HCT116 (cell line): ENCODE data around the gene DIO1. TPM values are rescaled to one million over a fixed set of nuclear protein-coding genes. Genes with fewer than 3 reads are reported as not detected.

ENCODE experiments used
- ATAC-seq: fragments of 200-7000 bp; cut with Tn5 transposase; 2 replicates; pipeline ENCODE4 v1.9.1; 2020; ENCODE audit warnings: mild to moderate bottlenecking, moderate library complexity
- BruUV-seq: library from RNA; stranded (reverse); fragments of 400-500 nt; replicated peaks from 2 replicates; lab custom pipeline; 2021; lab: Mats Ljungman, UMichigan
- CTCF ChIA-PET: fragments of 300-600 bp; sonication (Branson Sonifier 250); formaldehyde crosslinking; loops from one replicate; lab custom pipeline; 2021; ENCODE audit warnings: antibody characterized with exemption; lab: Charles Lee
- POLR2A ChIA-PET: fragments of 300-600, 350-600 bp; sonication (Branson Sonifier 250); formaldehyde crosslinking; loops from one replicate; lab custom pipeline; 2021; ENCODE audit warnings: antibody characterized with exemption; lab: Charles Lee
- RAD21 ChIA-PET, 2 experiments: fragments of 300-600 bp; sonication (Branson Sonifier 250); formaldehyde crosslinking; loops; one replicate each; lab custom pipeline; 2023; ENCODE audit warnings: low total read pairs in 2 of 2; ENCODE audit not compliant: uncharacterized antibody in 2 of 2, unreplicated experiment in 2 of 2, low non-redundant PET in 1 of 2; lab: Charles Lee
- DNase-seq: peaks from one replicate; pipeline ENCODE4 v3.0.0-alpha.2; 2010; ENCODE audit warnings: low read depth, low spot score
- H2AFZ ChIP-seq: fragments of 200-600 bp; shearing (Covaris generic), sonication (generic); 2 replicates; pipeline ENCODE4 v1.6.1; 2017; ENCODE audit warnings: low read depth, mixed run types, mixed read lengths, antibody characterized with exemption, low read length; ENCODE audit not compliant: poor library complexity, severe bottlenecking
- H3K27ac ChIP-seq: 2 replicates; pipeline ENCODE4 v1.5.1; 2012; ENCODE audit warnings: low read depth, low read length
- H3K27me3 ChIP-seq: fragments of 200-600 bp; sonication (generic); 2 replicates; pipeline ENCODE4 v1.6.1; 2016; ENCODE audit warnings: mixed run types, low read length, mixed read lengths; ENCODE audit not compliant: insufficient read depth
- H3K36me3 ChIP-seq, 2 experiments: fragments of 200-500 bp in 1 of 2; fragments of 200-600 bp in 1 of 2; sonication (Bioruptor generic) in 1 of 2; sonication (generic) in 1 of 2; 2 replicates each; pipeline versions ENCODE4 v1.5.1 to v1.6.1; 2014 to 2016; ENCODE audit warnings: low read length in 2 of 2, inconsistent platforms in 1 of 2, mixed read lengths in 1 of 2, mixed run types in 1 of 2; ENCODE audit not compliant: insufficient read depth in 2 of 2, control insufficient read depth in 1 of 2
- H3K4me1 ChIP-seq, 2 experiments: fragments of 200-600 bp in 1 of 2; sonication (generic) in 1 of 2; 2 replicates each; pipeline versions ENCODE4 v1.5.1 to v1.6.1; 2012 to 2017; ENCODE audit warnings: low read length in 2 of 2, inconsistent platforms in 1 of 2, mild to moderate bottlenecking in 1 of 2, mixed read lengths in 1 of 2, mixed run types in 1 of 2, moderate library complexity in 1 of 2; ENCODE audit not compliant: insufficient read depth in 2 of 2, control insufficient read depth in 1 of 2
- H3K4me2 ChIP-seq: fragments of 200-600 bp; sonication (generic); 2 replicates; pipeline ENCODE4 v1.6.1; 2017; ENCODE audit warnings: mixed run types, low read length, mixed read lengths
- H3K4me3 ChIP-seq, 2 experiments: fragments of 200-600 bp in 1 of 2; sonication (generic) in 1 of 2; replicated peaks in 1 of 2; 2 replicates each; pipeline ENCODE4 v1.5.1; 2011 to 2016; ENCODE audit warnings: low read length in 2 of 2, control low read depth in 1 of 2, low read depth in 1 of 2, mild to moderate bottlenecking in 1 of 2, mixed read lengths in 1 of 2, mixed run types in 1 of 2
- H3K79me2 ChIP-seq: fragments of 200-600 bp; sonication (generic); 2 replicates; pipeline ENCODE4 v1.6.1; 2017; ENCODE audit warnings: mild to moderate bottlenecking, mixed run types, low read length, moderate library complexity, mixed read lengths; ENCODE audit not compliant: insufficient read depth
- H3K9ac ChIP-seq: fragments of 200-600 bp; sonication (generic); 2 replicates; pipeline ENCODE4 v1.6.1; 2016; ENCODE audit warnings: low read length, mixed read lengths
- H3K9me2 ChIP-seq: fragments of 200-600 bp; sonication (generic), shearing (Covaris generic); 2 replicates; pipeline ENCODE4 v1.6.1; 2017; ENCODE audit warnings: mixed run types, mild to moderate bottlenecking, moderate library complexity; ENCODE audit not compliant: insufficient read depth
- H3K9me3 ChIP-seq, 2 experiments: fragments of 200-500 bp in 1 of 2; fragments of 200-600 bp in 1 of 2; sonication (Bioruptor generic) in 1 of 2; sonication (generic) in 1 of 2; 2 replicates each; pipeline ENCODE4 v1.6.1; 2014 to 2017; ENCODE audit warnings: low read length in 2 of 2, mixed read lengths in 2 of 2, inconsistent platforms in 1 of 2, low read depth in 1 of 2, mild to moderate bottlenecking in 1 of 2, mixed run types in 1 of 2, moderate library complexity in 1 of 2; ENCODE audit not compliant: control insufficient read depth in 1 of 2, insufficient read depth in 1 of 2
- H4K20me1 ChIP-seq: fragments of 200-600 bp; sonication (generic), shearing (Covaris generic); 2 replicates; pipeline ENCODE4 v1.6.1; 2017; ENCODE audit warnings: mixed run types, mild to moderate bottlenecking, moderate library complexity; ENCODE audit not compliant: insufficient read depth
- ATF3 ChIP-seq: IDR thresholded peaks from 2 replicates; pipeline ENCODE4 v1.6.1; 2012
- CEBPB ChIP-seq: IDR thresholded peaks from 2 replicates; pipeline ENCODE4 v1.6.1; 2012; ENCODE audit warnings: low read depth
- EGR1 ChIP-seq: IDR thresholded peaks from 2 replicates; pipeline ENCODE4 v1.6.1; 2012; ENCODE audit warnings: low read depth
- EZH2phosphoT487 ChIP-seq: fragments of 200-600 bp; IDR thresholded peaks from 2 replicates; pipeline ENCODE4 v1.6.1; 2018; ENCODE audit warnings: antibody characterized with exemption, borderline replicate concordance
- JUND ChIP-seq: IDR thresholded peaks from 2 replicates; pipeline ENCODE4 v1.6.1; 2012
- POLR2A ChIP-seq: IDR thresholded peaks from 2 replicates; pipeline ENCODE4 v1.7.0; 2011; ENCODE audit warnings: borderline replicate concordance; ENCODE audit not compliant: insufficient read depth, insufficient read length; ENCODE audit errors: extremely low read depth
- POLR2AphosphoS5 ChIP-seq: IDR thresholded peaks from 2 replicates; pipeline ENCODE4 v1.6.1; 2011; ENCODE audit warnings: mild to moderate bottlenecking, low read depth, low read length, moderate library complexity
- REST ChIP-seq: IDR thresholded peaks from 2 replicates; pipeline ENCODE4 v1.6.1; 2012; ENCODE audit warnings: low read depth
- SIN3A ChIP-seq: IDR thresholded peaks from 2 replicates; pipeline ENCODE4 v1.6.1; 2012; ENCODE audit warnings: low read depth
- SP1 ChIP-seq: IDR thresholded peaks from 2 replicates; pipeline ENCODE4 v1.6.1; 2012; ENCODE audit warnings: low read depth
- SRF ChIP-seq: IDR thresholded peaks from 2 replicates; pipeline ENCODE4 v1.6.1; 2012; ENCODE audit warnings: low read depth
- TCF7L2 ChIP-seq: IDR thresholded peaks from 2 replicates; pipeline ENCODE4 v1.7.0; 2011; ENCODE audit warnings: borderline replicate concordance, inconsistent platforms; ENCODE audit not compliant: insufficient read depth, insufficient read length; ENCODE audit errors: extremely low read depth
- ZFX ChIP-seq: fragments of 450-650 bp; IDR thresholded peaks from 2 replicates; pipeline ENCODE4 v1.6.1; 2017
- intact Hi-C: fragments of 100-400 bp; cut with micrococcal nuclease; formaldehyde crosslinking; loops from 2 replicates; pipeline ENCODE4 v1.10.0; 2022
- total RNA-seq: library from RNA; stranded (reverse); gene quantifications from one replicate; pipeline ENCODE4 v1.2.1, GENCODE V29; 2021; ENCODE audit not compliant: unreplicated experiment

DIO1 gene
- total RNA-seq, 1 experiment from 2014 or later: not detected

GRCh38 chr1:53942127-53942957 lies 48.4 kb downstream of the DIO1 start:
- H3K27ac ChIP-seq: no peak overlapping the region
- H3K4me1 ChIP-seq: peaks cover 5 to 27% of the 10 kb centered on the region in 2 experiments; a peak in 3 of 4 replicates
- H3K9ac ChIP-seq: no peak overlapping the region
- BruUV-seq: no TSS peak
- no peaks in the 10 kb centered on the region for H4K20me1 ChIP-seq
- CTCF ChIA-PET: no interaction called here
- POLR2A ChIA-PET: no interaction called here
- TF ChIP-seq EZH2phosphoT487: no peak
- TF ChIP-seq EGR1: no peak
- TF ChIP-seq SP1: no peak
- no peak for TF ChIP-seq ZFX
- no peak for TF ChIP-seq SRF
- no peak for TF ChIP-seq TCF7L2
- peaks cover 0 to 5% of the 10 kb centered on the region in 2 experiments; a peak in 1 of 4 replicates for H3K36me3 ChIP-seq
- no peaks in the 10 kb centered on the region for H3K9me3 ChIP-seq
- 0 out of 2 replicates have a peak overlapping the region, but pooled peaks have one; percentile 8 for H3K4me2 ChIP-seq
- ATAC-seq (no peak), DNase-seq (no peak)
- H3K4me3 ChIP-seq: no peak overlapping the region
- no peak overlapping the region for H2AFZ ChIP-seq
- H3K79me2 ChIP-seq: peaks cover 48% of the 10 kb centered on the region
- H3K9me2 ChIP-seq: no peaks in the 10 kb centered on the region
- intact Hi-C loops: no loop called here
- no peaks in the 10 kb centered on the region for H3K27me3 ChIP-seq
- RAD21 ChIA-PET: no interaction called here

GRCh38 chr1:53943090-53943489 lies 49.1 kb downstream of the DIO1 start:
- Histone ChIP-seq H3K27ac (no peak overlapping the region), H3K4me2 (no peak overlapping the region)
- POLR2A ChIA-PET: no interaction called here

More at GRCh38 chr1:53943090-53943489, 49.1 kb downstream of the DIO1 start:
- peaks cover 2 to 6% of the 10 kb centered on the region in 2 experiments; a peak in 1 of 4 replicates for H3K36me3 ChIP-seq
- H3K9me2 ChIP-seq: no peaks in the 10 kb centered on the region
- peaks cover 53% of the 10 kb centered on the region for H3K79me2 ChIP-seq
- no peak for TF ChIP-seq ATF3
- no peak for TF ChIP-seq JUND
- TF ChIP-seq ZFX: no peak
- TF ChIP-seq EZH2phosphoT487: no peak
- no peak for TF ChIP-seq REST
- TF ChIP-seq EGR1: no peak
- TF ChIP-seq POLR2A: no peak
- TF ChIP-seq SIN3A: no peak
- TF ChIP-seq CEBPB: no peak
- no peak for TF ChIP-seq POLR2AphosphoS5
- no peak overlapping the region for H3K9ac ChIP-seq
- H3K9me3 ChIP-seq: no peaks in the 10 kb centered on the region
- ChIA-PET CTCF (no interaction called here), RAD21 (no interaction called here)
- H3K27me3 ChIP-seq: no peaks in the 10 kb centered on the region
- intact Hi-C loops: no loop called here
- DNase-seq: no peak
- no peak overlapping the region for H2AFZ ChIP-seq
- H3K4me3 ChIP-seq: no peak overlapping the region
- ATAC-seq: no peak
- peaks cover 10 to 30% of the 10 kb centered on the region in 2 experiments; a peak in 3 of 4 replicates for H3K4me1 ChIP-seq
- BruUV-seq: no TSS peak
- H4K20me1 ChIP-seq: no peaks in the 10 kb centered on the region
